ENCODE measurements around the gene CAMTA1. TPM values are rescaled to one million over a fixed set of nuclear protein-coding genes. Genes with fewer than 3 reads are reported as not detected.

CAMTA1 gene
- polyA plus RNA-seq, 1 of the 3 experiments (the other 2 are of a cell fraction): 63.1 TPM

DNA sequence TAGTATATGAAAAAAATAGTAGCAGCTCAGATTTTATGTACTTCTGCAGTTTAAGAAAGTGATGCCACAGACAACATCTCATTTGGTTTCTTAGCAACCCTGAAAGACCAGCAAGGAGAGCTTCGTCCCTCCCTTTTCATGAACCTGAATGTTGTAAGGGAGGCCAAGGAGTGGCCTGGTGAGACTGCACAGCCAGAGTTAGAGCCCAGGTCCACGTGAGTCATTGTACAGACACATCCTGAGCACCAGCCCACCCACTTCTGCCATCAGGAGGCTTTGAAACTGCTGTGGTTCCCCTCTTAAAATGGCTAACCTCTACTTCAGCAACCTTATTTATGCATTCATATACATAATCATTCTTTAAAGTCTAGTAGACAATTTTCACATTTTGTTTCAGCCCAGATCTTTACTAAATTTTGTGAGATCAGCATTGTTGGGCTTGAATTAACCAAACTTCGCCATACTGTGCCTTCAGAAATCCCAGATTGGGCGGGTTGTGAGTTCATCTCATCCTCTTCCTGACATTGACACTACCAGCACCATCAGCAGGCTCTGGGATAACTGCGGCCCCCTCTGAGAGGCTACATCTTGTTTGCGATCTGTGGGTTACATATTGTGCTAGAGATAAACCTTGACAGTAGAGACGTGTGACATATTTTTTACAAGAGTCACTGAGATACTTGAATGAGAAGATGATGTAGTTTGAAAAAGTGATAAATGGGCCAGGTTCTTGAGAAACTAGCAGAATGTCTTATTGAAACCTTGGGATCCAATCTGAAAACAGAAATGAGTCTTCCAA, 106.7 kb downstream of the CAMTA1 start (continued):
- TF ChIP-seq, protein P1, sequence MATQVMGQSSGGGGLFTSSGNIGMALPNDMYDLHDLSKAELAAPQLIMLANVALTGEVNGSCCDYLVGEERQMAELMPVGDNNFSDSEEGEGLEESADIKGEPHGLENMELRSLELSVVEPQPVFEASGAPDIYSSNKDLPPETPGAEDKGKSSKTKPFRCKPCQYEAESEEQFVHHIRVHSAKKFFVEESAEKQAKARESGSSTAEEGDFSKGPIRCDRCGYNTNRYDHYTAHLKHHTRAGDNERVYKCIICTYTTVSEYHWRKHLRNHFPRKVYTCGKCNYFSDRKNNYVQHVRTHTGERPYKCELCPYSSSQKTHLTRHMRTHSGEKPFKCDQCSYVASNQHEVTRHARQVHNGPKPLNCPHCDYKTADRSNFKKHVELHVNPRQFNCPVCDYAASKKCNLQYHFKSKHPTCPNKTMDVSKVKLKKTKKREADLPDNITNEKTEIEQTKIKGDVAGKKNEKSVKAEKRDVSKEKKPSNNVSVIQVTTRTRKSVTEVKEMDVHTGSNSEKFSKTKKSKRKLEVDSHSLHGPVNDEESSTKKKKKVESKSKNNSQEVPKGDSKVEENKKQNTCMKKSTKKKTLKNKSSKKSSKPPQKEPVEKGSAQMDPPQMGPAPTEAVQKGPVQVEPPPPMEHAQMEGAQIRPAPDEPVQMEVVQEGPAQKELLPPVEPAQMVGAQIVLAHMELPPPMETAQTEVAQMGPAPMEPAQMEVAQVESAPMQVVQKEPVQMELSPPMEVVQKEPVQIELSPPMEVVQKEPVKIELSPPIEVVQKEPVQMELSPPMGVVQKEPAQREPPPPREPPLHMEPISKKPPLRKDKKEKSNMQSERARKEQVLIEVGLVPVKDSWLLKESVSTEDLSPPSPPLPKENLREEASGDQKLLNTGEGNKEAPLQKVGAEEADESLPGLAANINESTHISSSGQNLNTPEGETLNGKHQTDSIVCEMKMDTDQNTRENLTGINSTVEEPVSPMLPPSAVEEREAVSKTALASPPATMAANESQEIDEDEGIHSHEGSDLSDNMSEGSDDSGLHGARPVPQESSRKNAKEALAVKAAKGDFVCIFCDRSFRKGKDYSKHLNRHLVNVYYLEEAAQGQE (IDR thresholded peaks at IDR 0.05; ENCODE audit: low read depth, low read length): no peak
- no peak for TF ChIP-seq EZH2phosphoT487 (IDR thresholded peaks at IDR 0.05; ENCODE audit: borderline replicate concordance, low read depth)
- TF ChIP-seq, protein P2, sequence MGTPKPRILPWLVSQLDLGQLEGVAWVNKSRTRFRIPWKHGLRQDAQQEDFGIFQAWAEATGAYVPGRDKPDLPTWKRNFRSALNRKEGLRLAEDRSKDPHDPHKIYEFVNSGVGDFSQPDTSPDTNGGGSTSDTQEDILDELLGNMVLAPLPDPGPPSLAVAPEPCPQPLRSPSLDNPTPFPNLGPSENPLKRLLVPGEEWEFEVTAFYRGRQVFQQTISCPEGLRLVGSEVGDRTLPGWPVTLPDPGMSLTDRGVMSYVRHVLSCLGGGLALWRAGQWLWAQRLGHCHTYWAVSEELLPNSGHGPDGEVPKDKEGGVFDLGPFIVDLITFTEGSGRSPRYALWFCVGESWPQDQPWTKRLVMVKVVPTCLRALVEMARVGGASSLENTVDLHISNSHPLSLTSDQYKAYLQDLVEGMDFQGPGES (IDR thresholded peaks at IDR 0.05; ENCODE audit: low read depth, low read length): no peak

DNA sequence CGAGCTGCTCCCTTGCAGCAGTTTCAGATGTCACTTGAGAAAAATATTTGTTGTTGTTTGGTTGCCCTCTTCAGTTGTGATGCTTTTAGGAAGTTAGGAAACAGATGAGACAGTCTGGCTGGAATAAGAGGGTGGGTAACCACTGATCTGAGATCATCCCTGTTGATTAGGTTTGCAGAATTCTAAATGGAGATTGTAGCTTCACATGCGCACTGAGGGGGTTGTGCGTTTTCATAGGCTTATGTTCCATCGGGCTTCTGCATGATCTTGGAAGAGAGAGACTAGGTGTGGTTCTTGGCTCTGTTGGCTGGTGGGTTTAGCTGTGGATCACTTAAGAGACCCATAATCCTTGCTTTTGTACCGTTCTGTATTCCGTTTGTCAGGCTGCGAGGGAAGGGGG, 108.1 kb downstream of the CAMTA1 start:
- peaks cover 0 to 8% of the 10 kb centered on the region in 2 experiments for H3K36me3 ChIP-seq (replicated peaks in 1 of 2; ENCODE audit: control insufficient read depth in 1 of 2, insufficient read depth in 2 of 2, low read length in 1 of 2)
- peaks cover 0 to 4% of the 10 kb centered on the region in 2 experiments; a peak in 2 of 4 replicates for H3K4me1 ChIP-seq (ENCODE audit: control insufficient read depth in 1 of 2, insufficient read depth in 2 of 2, low read depth in 1 of 2, low read length in 1 of 2)
- no peaks in the 10 kb centered on the region for H3K9me3 ChIP-seq
- H2AFZ ChIP-seq (ENCODE audit: low read depth): no peak overlapping the region
- no peak overlapping the region for H3K27ac ChIP-seq (ENCODE audit: low read depth in 2 of 2, low read length in 1 of 2)
- WGBS (ENCODE audit: low lambda C conversion rate): 98% methylated on average over 7 of the region's 7 CpGs
- DNase-seq: no peak
- no peak overlapping the region for H3K4me3 ChIP-seq (ENCODE audit: low read depth in 2 of 2, low read length in 1 of 2)
- H3K4me2 ChIP-seq: no peak overlapping the region
- ChIA-PET POLR2A (no interaction called here), CTCF (interaction anchor here (0.6 to 2.0 kb wide), 4 partner anchors 99 to 315 kb away, joined by 3 to 7 read pairs (median 3); no protein-coding TSS in a partner anchor)
- peaks cover 11% of the 10 kb centered on the region for H3K79me2 ChIP-seq (ENCODE audit: insufficient read depth)
- H3F3A ChIP-seq (replicated peaks; ENCODE audit: insufficient read depth): no peaks in the 10 kb centered on the region
- H4K20me1 ChIP-seq (ENCODE audit: insufficient read depth): 0 out of 2 replicates have a peak, but pooled peaks cover 4% of the 10 kb centered on the region
- H3K27me3 ChIP-seq (ENCODE audit: insufficient read depth): no peaks in the 10 kb centered on the region
- H3K9me2 ChIP-seq: no peaks in the 10 kb centered on the region
- no peak overlapping the region for H3K9ac ChIP-seq
- TF ChIP-seq POLR2AphosphoS5 (IDR thresholded peaks at IDR 0.05; ENCODE audit: low read depth, low read length): no peak
- TF ChIP-seq FOXM1 (IDR thresholded peaks at IDR 0.05; ENCODE audit: low read depth): no peak
- TF ChIP-seq EZH2phosphoT487 (IDR thresholded peaks at IDR 0.05; ENCODE audit: borderline replicate concordance, low read depth): no peak
- TF ChIP-seq CHD2 (IDR thresholded peaks at IDR 0.05; ENCODE audit: low read length, partially characterized antibody): no peak
- TF ChIP-seq TCF12 (IDR thresholded peaks at IDR 0.05): no peak
- no peak for TF ChIP-seq NRF1 (IDR thresholded peaks at IDR 0.05; ENCODE audit: low read depth, low read length)
- TF ChIP-seq, protein P3, sequence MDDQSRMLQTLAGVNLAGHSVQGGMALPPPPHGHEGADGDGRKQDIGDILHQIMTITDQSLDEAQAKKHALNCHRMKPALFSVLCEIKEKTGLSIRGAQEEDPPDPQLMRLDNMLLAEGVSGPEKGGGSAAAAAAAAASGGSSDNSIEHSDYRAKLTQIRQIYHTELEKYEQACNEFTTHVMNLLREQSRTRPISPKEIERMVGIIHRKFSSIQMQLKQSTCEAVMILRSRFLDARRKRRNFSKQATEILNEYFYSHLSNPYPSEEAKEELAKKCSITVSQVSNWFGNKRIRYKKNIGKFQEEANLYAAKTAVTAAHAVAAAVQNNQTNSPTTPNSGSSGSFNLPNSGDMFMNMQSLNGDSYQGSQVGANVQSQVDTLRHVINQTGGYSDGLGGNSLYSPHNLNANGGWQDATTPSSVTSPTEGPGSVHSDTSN (IDR thresholded peaks at IDR 0.05): no peak
- TF ChIP-seq, protein P4, sequence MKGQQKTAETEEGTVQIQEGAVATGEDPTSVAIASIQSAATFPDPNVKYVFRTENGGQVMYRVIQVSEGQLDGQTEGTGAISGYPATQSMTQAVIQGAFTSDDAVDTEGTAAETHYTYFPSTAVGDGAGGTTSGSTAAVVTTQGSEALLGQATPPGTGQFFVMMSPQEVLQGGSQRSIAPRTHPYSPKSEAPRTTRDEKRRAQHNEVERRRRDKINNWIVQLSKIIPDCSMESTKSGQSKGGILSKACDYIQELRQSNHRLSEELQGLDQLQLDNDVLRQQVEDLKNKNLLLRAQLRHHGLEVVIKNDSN (IDR thresholded peaks at IDR 0.05; ENCODE audit: borderline replicate concordance, low read depth): no peak
- no peak for TF ChIP-seq RFX5 (IDR thresholded peaks at IDR 0.05; ENCODE audit: low read length)
- TF ChIP-seq TAF1 (IDR thresholded peaks at IDR 0.05; ENCODE audit: borderline replicate concordance, low read depth, low read length): no peak
- TF ChIP-seq, protein P1 (IDR thresholded peaks at IDR 0.05; ENCODE audit: low read depth, low read length): no peak
- TF ChIP-seq MXI1 (IDR thresholded peaks at IDR 0.05; ENCODE audit: low read depth, low read length): no peak
- no peak for TF ChIP-seq YY1 (IDR thresholded peaks at IDR 0.05; ENCODE audit: low read depth)
- TF ChIP-seq EP300 (IDR thresholded peaks at IDR 0.05; ENCODE audit: borderline replicate concordance in 1 of 2, low read depth in 1 of 2, low read length in 1 of 2): no peak
- TF ChIP-seq SMC3 (IDR thresholded peaks at IDR 0.05; ENCODE audit: low read depth, low read length): no peak
- no peak for TF ChIP-seq RAD21 (IDR thresholded peaks at IDR 0.05; ENCODE audit: low read length)
